Ovary (tissue), 3 donors: ENCODE data around the gene PLCE1.

Experiments used
- EP300 ChIP-seq: sonication (generic); formaldehyde crosslinking; IDR thresholded peaks from one replicate; pipeline ENCODE4 v1.6.1; 2017; ENCODE audit warnings: antibody characterized with exemption
- POLR2A ChIP-seq: fragments of 450-650 bp; IDR thresholded peaks from one replicate; pipeline ENCODE4 v1.6.1; 2017; ENCODE audit warnings: antibody characterized with exemption, mild to moderate bottlenecking, moderate library complexity
- TF ChIP-seq, protein P1 (sequence below), 3 donors: fragments of 450-650 bp in 2 of 3; fragments of 200-600 bp in 1 of 3; IDR thresholded peaks; one replicate each; pipeline versions ENCODE4 v1.5.1 to v1.8.0; 2016 to 2022; ENCODE audit warnings: antibody characterized with exemption in 3 of 3, mild to moderate bottlenecking in 1 of 3
- donor health status: DM: no; HTN: no; CAD: no.

- TF ChIP-seq POLR2A, result no peak
- TF ChIP-seq, protein P1, sequence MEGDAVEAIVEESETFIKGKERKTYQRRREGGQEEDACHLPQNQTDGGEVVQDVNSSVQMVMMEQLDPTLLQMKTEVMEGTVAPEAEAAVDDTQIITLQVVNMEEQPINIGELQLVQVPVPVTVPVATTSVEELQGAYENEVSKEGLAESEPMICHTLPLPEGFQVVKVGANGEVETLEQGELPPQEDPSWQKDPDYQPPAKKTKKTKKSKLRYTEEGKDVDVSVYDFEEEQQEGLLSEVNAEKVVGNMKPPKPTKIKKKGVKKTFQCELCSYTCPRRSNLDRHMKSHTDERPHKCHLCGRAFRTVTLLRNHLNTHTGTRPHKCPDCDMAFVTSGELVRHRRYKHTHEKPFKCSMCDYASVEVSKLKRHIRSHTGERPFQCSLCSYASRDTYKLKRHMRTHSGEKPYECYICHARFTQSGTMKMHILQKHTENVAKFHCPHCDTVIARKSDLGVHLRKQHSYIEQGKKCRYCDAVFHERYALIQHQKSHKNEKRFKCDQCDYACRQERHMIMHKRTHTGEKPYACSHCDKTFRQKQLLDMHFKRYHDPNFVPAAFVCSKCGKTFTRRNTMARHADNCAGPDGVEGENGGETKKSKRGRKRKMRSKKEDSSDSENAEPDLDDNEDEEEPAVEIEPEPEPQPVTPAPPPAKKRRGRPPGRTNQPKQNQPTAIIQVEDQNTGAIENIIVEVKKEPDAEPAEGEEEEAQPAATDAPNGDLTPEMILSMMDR (IDR thresholded peaks at IDR 0.05), result no peak
- TF ChIP-seq EP300, result no peak
These were observed 43.6 kb downstream of the PLCE1 start for GRCh38 chr10:94037286-94037685.
